Frontal cortex (tissue), 4 donors: ENCODE results near the gene CHRNB2. TPM values are rescaled to one million over a fixed set of nuclear protein-coding genes. Genes with fewer than 3 reads are reported as not detected.

Experiments
- DNase-seq, 2 donors: peaks; one replicate each; pipeline ENCODE4 v3.0.0; 2012; ENCODE audit warnings: low spot score in 2 of 2
- FAIRE-seq: peaks from 2 replicates; lab custom pipeline; 2012; peaks lifted over from hg19 to GRCh38; lab: Jason Lieb, UNC
- total RNA-seq: library from RNA; depleted of rRNA; stranded (reverse); fragments of >200 nt; gene quantifications from one replicate; pipeline ENCODE4 v1.2.3, GENCODE V29; 2014
- donor health status: control.
- donor health status: control.
- donor health status: control.

The CHRNB2 gene
- total RNA-seq, 1 donor from 2014 or later = 17.9 TPM

- FAIRE-seq (no peak), DNase-seq (no peak)
Measured at GRCh38 chr1:154607106-154607608, 39.6 kb downstream of the CHRNB2 start.

- DNase-seq (peak; percentile 71), FAIRE-seq (no peak)
Measured at GRCh38 chr1:154607609-154608396, 40.2 kb downstream of the CHRNB2 start, which contains the start of gene ADAR. Gene ADAR, minus strand, starts transcription at chr1:154608186. Its CDS starts 180 bp downstream, at chr1:154608006.

GRCh38 chr1:154608397-154609270, 41.1 kb downstream of the CHRNB2 start:
- FAIRE-seq = no peak
- peak; percentile 34 to 40 for DNase-seq

GRCh38 chr1:154609398-154610380, 42.1 kb downstream of the CHRNB2 start:
- no peak for FAIRE-seq
- no peak for DNase-seq

- DNase-seq (no peak), FAIRE-seq (no peak)
Measured at GRCh38 chr1:154611150-154611862, 43.7 kb downstream of the CHRNB2 start.

GRCh38 chr1:154614247-154614646, 46.7 kb downstream of the CHRNB2 start:
- no peak for FAIRE-seq
- DNase-seq = no peak

- no peak for DNase-seq
- no peak for FAIRE-seq
Measured at GRCh38 chr1:154614901-154615300, 47.3 kb downstream of the CHRNB2 start.

GRCh38 chr1:154615411-154615810, 47.8 kb downstream of the CHRNB2 start:
- DNase-seq (no peak), FAIRE-seq (no peak)

GRCh38 chr1:154616659-154617345, 49.2 kb downstream of the CHRNB2 start:
- FAIRE-seq (no peak), DNase-seq (no peak)

GRCh38 chr1:154619181-154619948, 51.8 kb downstream of the CHRNB2 start:
- FAIRE-seq (no peak), DNase-seq (no peak)

GRCh38 chr1:154620751-154621150, 53.2 kb downstream of the CHRNB2 start:
- no peak for FAIRE-seq
- DNase-seq = no peak

GRCh38 chr1:154621875-154622274, 54.3 kb downstream of the CHRNB2 start:
- FAIRE-seq (no peak), DNase-seq (no peak)

GRCh38 chr1:154622503-154623039, 55.0 kb downstream of the CHRNB2 start:
- no peak for DNase-seq

GRCh38 chr1:154623358-154623757, 55.8 kb downstream of the CHRNB2 start:
- FAIRE-seq (no peak), DNase-seq (no peak)

More at GRCh38 chr1:154622503-154623039, 55.0 kb downstream of the CHRNB2 start:
- FAIRE-seq = no peak

GRCh38 chr1:154624746-154625643, 57.4 kb downstream of the CHRNB2 start:
- DNase-seq = no peak
- no peak for FAIRE-seq
